ENCODE measurements around the gene PEX5L.

Gene PEX5L

DNA sequence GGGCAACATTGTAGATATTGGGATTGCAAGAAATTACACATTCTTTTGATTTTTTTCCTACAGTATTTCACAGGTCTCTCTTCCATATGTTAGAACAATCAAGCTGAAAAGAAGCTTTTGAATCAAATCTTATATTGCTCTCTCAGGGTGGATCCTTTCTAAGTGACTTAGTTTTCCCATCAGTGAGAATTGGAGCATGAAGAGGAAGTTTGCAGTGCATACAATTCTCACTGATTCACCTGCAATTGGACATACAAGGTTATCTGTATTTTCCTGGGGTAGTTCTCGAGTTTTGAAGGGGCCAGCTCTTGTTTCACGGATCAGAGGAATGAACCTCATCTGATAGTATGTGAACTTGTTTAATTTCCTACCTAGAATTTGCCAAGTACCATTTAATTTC, 150.8 kb downstream of the PEX5L start:
- DNase-seq, result no peak

DNA sequence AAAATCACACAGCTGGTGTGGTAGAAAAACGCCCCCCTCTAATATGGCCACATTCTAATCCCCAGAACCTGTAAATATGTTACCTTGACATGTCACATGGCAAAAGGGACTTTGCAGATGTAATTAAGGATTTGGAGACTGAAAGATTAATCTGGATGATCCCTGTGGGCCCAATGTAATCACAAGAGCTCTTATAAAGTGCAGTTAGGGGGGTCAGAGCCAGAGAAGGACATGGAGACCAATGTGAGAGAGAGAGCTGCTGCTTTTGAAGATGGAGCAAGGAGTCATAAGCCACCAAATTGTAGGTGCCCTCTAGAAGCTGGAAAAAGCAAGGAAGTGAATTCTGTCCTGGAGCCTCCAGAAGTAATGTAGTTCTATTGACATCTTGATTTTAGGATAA, 152.6 kb downstream of the PEX5L start:
- DNase-seq, result no peak

DNA sequence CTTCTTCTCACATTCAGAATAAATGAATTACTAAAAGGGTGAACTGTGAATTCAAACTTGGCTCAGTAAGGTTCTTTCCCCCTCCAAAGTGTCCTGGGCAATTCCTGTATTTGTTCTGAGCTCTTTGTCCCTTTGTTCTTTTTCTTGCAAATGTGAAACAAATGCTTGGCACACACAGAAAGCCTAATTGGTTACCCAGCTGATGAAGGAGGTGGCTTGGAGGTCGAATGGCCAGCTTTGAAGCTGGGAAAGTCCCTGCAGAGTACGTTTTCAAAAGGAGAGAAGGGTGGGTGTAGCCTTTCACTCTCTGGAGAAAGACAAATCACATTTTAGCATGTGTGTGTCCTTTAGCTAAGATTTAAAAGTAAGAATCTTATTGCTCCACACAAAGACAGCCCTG, 154.4 kb downstream of the PEX5L start:
- no peak for DNase-seq

DNA sequence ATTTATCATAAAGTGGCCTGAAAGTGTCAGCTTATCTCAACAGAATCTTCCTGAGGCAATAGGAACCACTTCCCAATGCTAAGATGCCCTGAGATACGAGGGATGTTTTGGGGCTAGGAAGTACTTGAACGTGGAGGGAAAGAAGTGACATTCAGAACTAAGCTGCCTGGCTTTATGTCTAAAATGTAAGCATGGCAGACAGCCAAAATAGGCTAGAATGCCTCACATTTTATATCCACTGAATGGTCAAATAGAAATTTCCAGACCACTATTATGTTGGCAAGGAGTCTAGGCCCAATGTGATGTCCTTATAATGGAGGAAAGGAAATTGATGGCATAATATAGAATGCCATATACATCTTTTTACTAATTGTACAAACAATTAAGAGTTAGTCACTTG, 154.9 kb downstream of the PEX5L start:
- no peak for DNase-seq

DNA sequence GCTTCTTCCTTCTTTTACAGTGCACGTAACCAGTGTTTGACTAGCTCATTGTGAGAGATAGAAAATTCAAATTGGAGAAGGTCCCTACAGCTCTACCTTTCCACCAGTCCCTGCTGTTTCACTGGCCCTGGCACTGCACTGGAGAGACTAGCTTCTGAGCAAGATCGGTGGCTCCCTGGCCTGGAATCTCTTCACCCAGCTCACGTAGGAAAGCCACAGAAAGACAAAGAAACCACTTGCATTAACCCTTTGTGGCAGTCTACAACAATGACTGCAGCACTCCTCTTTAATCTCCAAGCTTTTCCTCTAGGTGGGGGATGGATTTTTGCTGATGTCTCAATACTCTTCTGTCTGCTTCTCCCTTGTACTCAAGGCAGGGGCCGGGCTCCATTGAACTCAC, 155.9 kb downstream of the PEX5L start:
- DNase-seq, result no peak

DNA sequence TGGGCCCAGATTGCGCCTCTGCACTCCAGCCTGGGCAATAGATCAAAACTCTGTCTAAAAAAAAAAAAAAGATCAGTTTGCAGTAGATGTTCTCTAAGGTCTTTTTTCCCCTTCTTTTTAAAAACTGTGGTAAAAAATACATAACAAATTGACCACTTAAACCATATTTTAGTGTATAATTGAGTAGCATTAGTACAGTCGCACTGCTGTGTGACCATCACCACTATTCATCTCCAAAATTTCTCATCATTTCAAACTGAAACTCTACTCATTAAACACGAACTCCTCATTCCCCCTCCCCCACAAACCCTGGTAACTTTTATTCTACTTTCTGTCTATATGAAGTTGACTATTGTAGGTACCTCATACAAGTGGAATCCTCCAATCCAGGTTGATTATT, 160.3 kb downstream of the PEX5L start:
- no peak for DNase-seq

DNA sequence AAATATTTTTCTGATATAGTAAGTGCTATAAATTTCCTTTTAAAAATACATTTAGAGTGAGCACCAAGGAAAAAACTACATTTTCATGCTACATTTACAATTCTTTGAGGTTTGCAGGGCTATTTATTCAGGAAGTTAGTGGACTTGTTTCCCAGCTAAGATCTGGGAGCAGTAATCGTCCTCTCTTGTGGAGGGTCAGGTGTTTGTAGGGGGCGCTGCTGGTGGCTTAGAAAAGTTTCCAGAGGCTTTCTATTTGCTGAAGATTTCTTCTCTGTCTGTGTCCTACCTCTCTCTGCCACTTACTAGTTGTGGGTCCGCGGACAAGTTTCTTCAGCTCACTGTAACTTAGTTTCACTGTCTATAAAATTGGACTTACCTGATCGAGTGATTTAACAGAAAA, 163.9 kb downstream of the PEX5L start:
- no peak for DNase-seq

DNA sequence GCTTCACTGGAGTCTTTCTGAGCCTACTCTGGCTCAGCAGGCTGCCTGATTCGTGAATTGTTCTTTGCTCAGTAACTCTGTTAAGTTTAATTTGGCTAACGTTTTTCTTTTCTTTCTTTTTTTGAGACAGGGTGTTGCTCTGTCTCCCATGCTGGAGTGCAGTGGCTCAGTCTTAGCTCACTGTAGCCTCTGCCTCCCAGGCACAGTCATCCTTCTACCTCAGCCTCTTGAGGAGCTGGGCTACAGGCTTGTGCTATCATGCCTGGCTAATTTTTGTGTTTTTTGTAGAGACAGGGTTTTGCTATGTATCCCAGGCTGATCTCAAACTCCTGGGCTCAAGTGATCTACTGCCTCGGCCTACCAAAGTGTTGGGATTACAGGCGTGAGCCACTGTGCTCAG, 165.0 kb downstream of the PEX5L start:
- no peak for DNase-seq

DNA sequence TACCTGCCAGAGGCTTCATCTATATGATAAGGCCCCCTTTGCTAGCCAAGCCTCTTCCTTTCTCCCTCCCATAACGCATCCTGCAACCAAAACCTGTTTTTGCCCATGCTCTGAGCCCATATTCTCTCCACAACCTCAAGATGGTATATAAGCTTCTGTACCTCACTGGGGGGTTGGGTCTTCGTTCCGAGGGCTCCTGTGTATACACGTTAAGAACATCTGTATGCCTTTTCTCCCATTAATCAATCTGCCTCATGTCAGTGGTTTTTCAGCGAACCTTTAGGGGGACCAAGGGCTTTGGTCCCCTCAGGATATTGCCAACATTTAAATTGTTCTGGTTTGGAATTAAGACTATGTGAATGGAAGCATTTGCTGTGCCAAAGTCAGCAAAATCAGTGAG, 168.0 kb downstream of the PEX5L start:
- no peak for DNase-seq

DNA sequence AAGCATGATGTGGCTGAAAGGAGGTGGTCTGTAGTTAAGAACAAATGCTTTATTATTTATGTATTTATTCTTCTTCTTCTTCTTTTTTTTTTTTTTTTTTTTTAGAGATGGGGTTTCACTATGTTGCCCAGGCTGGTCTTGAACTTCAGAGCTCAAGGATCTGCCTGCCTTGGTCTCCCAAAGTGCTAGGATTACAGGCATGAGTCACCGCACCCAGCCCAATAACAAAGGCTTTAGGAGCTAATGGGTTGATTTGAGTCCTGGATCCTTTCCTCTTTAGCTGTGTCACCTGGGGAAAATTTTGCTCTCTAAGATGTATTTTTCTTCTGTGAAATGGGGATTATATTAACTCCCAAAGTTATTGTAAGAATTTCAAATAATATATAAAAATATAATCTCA, 168.8 kb downstream of the PEX5L start:
- DNase-seq, result no peak

DNA sequence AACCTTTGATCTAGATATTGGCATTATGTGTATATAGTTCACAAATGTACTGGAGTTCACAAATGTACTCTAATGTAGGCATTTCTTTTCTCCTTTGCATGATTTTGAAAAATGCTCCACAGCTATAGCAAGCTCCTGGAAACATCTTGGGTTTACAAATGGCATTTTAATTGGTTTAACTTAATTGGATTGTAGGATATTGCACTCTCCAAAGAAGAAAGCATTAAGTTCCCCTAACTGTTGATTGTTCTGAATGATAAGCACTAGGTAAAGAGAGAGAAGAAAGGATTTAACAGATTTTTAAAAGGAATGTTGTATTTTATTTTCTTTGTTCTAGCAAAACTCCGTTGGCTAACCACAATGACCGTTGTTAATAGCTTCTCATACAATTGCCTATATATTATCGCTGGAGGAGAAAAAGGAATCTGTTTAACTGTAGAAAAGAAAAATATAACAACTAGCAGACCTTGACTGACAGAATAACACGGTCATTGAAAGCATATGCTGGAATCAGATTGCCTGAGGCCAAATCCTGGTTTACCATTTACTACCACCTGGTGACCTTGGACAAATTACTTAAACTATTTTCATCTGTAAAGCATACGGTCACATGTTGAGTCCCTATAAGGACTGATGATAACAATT, 170.8 kb downstream of the PEX5L start:
- no peak for DNase-seq

DNA sequence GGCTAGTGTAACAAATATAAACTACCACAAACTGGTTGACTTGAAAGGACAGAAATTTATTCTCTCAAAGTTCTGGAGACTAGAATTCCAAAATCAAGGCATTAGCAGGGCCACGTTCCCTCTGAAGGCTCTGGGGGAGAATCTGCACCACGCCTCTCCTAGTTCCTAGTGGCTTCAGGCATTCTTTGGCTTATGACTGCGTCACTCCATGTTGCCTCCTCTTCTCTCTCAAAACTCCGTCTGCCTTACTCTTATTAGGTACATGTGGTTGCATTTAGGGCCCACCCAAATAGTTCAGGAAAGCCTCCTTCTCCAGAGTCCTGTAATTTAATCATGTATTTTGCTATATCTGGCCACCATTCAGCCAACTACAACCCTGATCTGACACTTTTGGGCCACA, 174.8 kb downstream of the PEX5L start:
- no peak for DNase-seq

DNA sequence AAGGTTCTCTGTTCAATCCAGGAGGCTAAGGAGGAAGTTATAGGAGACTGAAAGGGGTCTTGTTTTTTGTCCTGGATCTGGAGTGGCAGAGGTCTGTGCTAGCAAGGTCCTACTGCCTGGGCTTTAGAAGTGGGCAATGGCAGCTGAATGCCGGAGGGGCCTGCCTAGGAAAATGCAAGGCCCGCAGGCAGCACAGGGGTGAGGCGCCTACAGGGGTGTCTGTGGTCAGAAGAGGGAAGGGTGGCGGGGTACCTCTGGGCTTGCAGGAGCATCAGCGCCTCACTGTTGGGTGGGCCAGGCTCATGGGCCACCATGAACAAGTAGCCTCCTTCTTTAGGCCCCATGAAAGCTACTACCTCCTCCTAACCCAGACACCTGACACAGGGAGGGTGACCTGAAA, 175.4 kb downstream of the PEX5L start:
- no peak for DNase-seq

DNA sequence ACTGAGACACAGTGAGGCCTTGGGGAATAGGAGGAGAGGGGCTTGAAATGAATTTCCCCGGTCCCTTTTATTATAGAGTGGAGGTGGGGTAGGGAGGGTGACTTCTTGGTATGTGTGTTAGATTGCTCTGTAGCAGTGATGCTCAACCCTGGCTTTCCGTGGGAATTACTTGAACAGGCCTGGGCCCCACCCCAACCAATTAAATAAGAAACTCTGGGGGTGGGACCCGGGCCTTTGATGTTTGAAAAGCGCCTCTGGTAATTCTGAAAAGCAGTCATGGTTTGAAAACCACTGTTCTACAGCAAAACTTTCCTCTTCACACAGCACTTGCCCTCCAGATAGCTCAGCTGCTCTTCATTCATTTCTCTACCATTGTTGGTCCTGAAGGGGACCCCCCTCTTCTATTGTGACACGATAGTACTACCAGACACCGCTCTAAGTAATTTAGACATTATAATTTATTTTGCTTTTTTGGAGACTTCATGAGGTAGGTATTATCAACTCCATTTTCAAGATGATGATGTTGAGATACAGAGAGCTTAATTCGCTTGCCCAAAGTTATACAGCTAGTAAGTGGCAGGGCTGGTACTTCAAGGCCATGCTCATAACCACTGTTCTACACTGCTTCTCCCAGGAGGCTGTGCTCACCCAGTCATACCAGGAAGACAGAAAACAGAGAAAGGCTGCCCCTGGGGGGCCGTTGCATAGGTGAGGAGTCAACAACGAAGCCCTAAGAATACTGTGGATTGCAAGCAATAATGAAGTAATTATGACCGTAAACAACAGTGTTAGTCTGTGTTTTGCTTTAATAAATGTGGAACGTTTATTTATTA, 176.2 kb downstream of the PEX5L start:
- DNase-seq, result no peak

DNA sequence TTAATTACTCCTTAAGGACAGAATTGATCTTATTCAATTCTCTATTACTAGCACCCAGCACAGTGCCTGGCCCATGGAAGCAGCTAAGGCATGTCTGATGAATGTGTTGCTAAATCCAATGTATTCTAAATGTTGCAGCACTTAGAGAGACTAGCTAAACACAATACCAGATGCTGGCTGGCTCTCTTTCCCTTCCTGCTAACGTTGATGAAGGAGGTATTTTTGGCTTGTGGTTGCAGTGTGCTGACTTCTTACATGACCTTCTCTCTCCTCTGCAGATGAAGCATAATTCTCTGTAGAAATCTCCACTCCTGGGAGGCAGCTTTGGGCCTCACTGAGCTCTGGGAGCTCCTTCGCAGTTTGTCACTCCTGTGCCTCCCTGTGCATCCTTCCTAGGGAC, 183.6 kb downstream of the PEX5L start:
- DNase-seq, result peak; percentile 17

DNA sequence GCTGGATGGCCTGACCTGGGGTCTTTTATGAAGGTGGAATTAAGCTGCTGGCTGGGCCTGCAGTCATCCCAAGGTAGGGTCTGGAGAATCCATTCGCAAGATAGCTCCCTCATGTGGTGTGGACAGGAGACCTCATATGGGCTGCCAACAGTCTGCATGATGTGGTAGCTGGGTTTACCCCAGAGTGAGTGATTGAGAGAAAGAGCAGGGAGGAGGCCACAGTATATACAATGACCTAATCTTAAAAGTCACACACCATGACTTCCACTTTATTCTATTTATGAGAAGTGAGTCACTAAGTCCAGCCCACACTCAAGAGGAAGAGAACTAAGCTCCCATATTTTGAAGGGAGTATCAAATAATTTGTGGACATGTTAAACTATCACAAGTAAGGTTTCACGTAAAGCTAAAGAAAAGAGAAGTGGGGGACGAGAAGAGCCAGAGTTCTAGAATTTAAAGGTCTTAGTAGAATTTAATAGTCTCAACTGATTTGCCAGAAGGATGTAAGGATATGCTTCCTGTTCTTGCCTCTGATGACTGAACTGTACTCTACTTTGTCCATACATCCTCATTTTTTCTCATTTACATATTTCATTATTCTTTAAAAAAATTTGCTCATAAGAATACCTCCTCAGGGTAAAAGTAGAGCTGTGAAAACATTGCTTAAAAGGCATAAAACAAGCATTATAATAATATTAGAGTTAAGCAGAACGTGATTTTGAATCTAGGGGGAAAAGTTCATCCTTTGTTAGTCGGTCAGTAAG, 184.4 kb downstream of the PEX5L start:
- DNase-seq, result peak; percentile 65

DNA sequence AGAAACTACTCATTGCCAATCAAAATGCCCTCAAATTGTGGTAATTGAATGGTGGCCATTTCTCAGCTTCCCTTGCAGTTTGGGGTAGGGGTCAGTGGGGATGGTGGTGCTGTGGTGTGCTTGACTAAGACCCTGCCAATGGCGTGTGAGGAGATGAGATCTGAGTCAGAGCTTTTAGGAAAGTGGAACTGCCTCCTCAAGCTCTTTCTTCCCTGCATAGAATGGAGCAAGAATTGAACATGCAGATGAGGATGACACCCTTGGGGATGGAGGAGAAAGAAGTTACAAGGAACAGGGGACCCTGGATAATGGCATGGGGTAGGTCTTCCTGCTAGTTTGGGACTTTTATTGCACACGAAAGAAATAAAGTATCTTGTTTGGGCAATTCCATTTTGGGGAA, 188.0 kb downstream of the PEX5L start:
- DNase-seq, result no peak

DNA sequence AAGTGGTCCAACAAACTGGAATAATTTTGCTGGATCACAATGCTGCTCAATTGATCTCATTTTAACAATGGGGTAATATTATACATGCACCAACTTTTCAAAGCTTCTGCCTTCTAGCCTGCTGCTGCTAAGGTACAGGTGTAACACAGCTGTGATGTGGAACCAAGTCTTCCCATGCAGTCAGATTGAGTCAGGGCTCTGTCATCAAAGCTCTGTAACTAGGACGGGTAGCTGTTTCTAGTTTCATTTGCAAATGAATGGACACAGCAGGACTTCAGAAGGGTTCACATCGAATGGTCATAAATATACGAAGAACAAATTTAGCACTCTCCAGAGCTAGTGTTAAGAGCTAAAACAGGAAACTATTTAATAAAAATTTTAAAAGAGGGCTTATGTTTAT, 194.7 kb downstream of the PEX5L start:
- DNase-seq, result no peak

DNA sequence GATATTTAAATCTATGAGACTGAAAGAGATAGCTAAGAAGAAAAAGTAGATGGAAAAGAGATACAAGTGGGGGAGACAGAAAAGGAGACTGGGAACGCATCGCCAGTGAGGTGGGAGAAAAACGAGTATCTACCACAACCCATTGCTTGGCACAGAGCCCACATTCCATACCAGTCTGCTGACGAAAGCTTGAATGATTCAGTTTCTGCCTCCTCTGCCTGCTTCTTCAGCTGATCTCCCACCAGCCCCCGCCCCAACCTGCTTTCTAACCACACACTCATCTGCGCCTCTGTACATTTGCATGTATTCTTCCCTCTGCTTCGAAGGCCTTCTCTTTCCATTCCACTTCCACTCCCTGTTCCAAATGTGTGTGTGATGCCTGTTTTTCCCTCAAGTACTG, 195.8 kb downstream of the PEX5L start:
- peak; percentile 74 for DNase-seq

DNA sequence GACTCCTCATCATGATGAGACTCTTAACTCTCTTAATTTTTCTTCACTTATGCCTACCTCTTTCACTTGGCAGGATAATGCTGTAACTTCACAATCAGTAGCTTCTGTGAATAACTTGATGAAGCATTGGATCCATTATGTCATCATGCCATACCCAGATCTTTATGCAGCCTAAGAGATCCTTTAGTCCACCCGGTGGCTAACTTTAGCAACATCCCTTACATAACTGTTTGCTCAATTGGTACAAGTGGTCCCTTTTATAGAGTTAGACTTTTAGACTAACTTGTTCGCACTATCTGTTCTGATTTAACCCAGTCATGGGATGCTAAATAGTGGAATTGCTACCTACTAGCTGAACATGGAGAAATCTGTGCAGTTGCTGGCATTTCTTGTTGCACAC, 199.4 kb downstream of the PEX5L start:
- no peak for DNase-seq

DNA sequence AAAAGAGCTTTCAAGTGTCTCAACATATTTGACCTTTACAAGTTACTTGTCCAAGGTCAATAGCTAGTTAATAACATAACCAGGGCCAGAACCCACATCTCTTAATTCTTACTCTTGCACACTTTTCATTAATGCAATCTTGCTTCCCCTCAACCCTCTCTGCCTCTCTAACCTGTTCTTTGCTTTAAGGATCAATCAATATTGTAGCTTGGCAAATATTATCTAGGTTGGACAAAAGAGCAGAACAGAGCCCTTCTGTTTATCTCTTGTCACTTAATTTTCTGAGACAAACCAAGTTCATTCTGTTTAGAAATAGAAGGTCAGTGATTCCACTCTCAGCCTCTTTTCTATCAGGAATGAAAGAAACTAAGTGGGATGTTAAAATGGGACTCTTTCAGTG, 203.4 kb downstream of the PEX5L start:
- no peak for DNase-seq

DNA sequence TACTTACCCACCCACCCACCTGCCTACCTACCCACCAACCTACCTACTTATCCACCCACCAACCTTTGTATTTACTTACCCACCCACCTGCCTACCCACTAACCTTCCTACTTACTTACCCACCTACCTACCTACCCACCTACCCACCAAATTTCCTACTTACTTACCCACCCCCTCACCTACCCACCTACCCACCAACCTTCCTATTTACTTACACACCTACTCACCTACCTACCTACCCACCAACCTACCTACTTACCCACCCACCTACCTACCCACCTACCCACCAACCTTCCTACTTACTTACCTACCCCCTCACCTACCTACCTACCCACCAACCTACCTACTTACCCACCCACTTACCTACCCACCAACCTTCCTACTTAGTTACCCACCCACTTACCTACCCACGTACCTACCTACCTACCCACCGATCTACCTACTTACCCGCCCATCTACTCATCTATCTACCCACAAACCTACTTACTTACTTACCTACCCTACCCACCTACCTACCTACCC, 204.3 kb downstream of the PEX5L start:
- DNase-seq, result no peak

DNA sequence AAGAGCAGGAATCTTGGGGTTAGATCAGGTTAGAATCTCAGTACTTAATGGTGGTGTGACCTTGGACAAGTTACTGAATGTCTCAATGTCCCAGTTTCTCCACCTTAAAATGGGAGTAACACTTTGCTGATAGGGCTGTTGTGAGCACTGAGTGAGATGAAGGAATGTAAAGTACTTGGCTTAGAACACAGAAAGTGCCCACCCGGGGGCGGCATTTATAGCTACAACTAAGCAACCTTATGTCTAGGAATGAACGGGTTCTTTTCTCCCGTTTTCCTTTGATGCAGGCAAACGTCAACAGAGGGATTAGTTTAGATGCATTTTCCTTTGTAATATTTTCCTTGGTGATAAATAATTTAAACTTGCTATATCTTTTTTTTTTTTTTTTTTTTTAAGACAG, 207.3 kb downstream of the PEX5L start:
- DNase-seq, result no peak

DNA sequence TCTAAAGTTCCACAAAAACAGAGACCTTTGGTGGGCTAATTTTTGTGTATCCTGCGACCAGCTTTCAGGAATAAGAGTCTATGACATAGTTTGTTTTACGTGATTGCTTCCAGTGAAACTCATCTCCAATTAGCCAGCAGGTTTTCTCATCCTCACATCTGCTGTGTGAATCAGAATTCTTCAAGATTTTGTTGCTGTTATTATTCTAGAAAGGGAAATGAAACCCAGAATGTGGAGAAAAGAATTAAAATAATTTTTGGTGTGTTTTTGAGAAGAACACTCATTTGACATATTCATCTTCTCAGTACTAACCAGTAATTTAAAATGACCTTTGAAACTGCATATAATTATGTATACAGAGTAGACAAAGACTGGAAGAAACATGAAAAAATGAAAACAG, 208.0 kb downstream of the PEX5L start:
- no peak for DNase-seq

All from EL (cell line).